Natural killer cell (primary cell): Measurements from ENCODE around the gene BIRC7. TPM values are rescaled to one million over a fixed set of nuclear protein-coding genes. Genes with fewer than 3 reads are reported as not detected.

Experiments used
- ATAC-seq, 3 donors: fragments of 150-1000 bp in 2 of 3; fragments of 200-7000 bp in 1 of 3; cut with Tn5 transposase; 1 replicate in 1 of 3; 2 replicates in 2 of 3; pipeline ENCODE4 v1.10.0; 2021; ENCODE audit warnings: mild to moderate bottlenecking in 2 of 3, moderate library complexity in 2 of 3
- DNase-seq, 2 donors: peaks; one replicate each; pipeline versions ENCODE4 v3.0.0 to v3.0.0-alpha.2; 2013 to 2021; ENCODE audit warnings: mixed read lengths in 1 of 2
- H3K27ac ChIP-seq: one replicate; pipeline ENCODE4 v1.5.1; 2013; ENCODE audit warnings: mild to moderate bottlenecking, low read length
- H3K27me3 ChIP-seq: one replicate; pipeline ENCODE4 v1.6.1; 2013; ENCODE audit warnings: low read length; ENCODE audit not compliant: control insufficient read depth, insufficient read depth
- H3K36me3 ChIP-seq: one replicate; pipeline ENCODE4 v1.6.1; 2013; ENCODE audit warnings: low read length; ENCODE audit not compliant: control insufficient read depth, insufficient read depth
- H3K4me1 ChIP-seq: one replicate; pipeline ENCODE4 v1.6.1; 2013; ENCODE audit warnings: low read length; ENCODE audit not compliant: control insufficient read depth, insufficient read depth
- H3K4me3 ChIP-seq: one replicate; pipeline ENCODE4 v1.5.1; 2013; ENCODE audit warnings: low read length
- H3K9me3 ChIP-seq: one replicate; pipeline ENCODE4 v1.6.1; 2013; ENCODE audit warnings: low read length; ENCODE audit not compliant: control insufficient read depth, insufficient read depth
- H3K27ac Mint-ChIP-seq, 2 donors: one replicate each; pipeline ENCODE4 v1.8.0; 2022; ENCODE audit warnings: mild to moderate bottlenecking in 2 of 2, mixed read lengths in 2 of 2, moderate library complexity in 1 of 2
- H3K27me3 Mint-ChIP-seq, 2 donors: one replicate each; pipeline ENCODE4 v1.8.0; 2022; ENCODE audit warnings: low read depth in 2 of 2, mixed read lengths in 2 of 2
- H3K36me3 Mint-ChIP-seq: one replicate; pipeline ENCODE4 v1.8.0; 2022; ENCODE audit warnings: mixed read lengths
- H3K4me1 Mint-ChIP-seq, 2 donors: one replicate each; pipeline ENCODE4 v1.8.0; 2022; ENCODE audit warnings: mixed read lengths in 2 of 2
- H3K4me3 Mint-ChIP-seq: one replicate; pipeline ENCODE4 v1.8.0; 2022; ENCODE audit warnings: mild to moderate bottlenecking, moderate library complexity, mixed read lengths
- H3K9me3 Mint-ChIP-seq, 2 donors: one replicate each; pipeline ENCODE4 v1.8.0; 2022; ENCODE audit warnings: mixed read lengths in 2 of 2
- WGBS: methylation state at CpG from one replicate; pipeline ENCODE4 v1.1.7; 2013; ENCODE audit warnings: missing lambda C conversion rate; ENCODE audit not compliant: insufficient coverage; 5-methylcytosine and 5-hydroxymethylcytosine counted together
- intact Hi-C: fragments of 100-400 bp; cut with micrococcal nuclease; formaldehyde crosslinking; loops from one replicate; pipeline ENCODE4 v1.14.2; 2022
- total RNA-seq, 4 donors: library from RNA; stranded (reverse); fragments of 120-200 nt in 1 of 4; gene quantifications; one replicate each; pipeline versions ENCODE4 v1.2.3 to v1.2.4, GENCODE V29; 2013 to 2022
- TF ChIP-seq, protein P1 (sequence below): fragments of 200-600 bp; IDR thresholded peaks from one replicate; pipeline ENCODE4 v1.8.0; 2022; ENCODE audit warnings: antibody characterized with exemption

BIRC7 gene
- total RNA-seq, 3 donors from 2014 or later (not counting 1 experiment from before 2014, with no cell fraction given): not detected

DNA sequence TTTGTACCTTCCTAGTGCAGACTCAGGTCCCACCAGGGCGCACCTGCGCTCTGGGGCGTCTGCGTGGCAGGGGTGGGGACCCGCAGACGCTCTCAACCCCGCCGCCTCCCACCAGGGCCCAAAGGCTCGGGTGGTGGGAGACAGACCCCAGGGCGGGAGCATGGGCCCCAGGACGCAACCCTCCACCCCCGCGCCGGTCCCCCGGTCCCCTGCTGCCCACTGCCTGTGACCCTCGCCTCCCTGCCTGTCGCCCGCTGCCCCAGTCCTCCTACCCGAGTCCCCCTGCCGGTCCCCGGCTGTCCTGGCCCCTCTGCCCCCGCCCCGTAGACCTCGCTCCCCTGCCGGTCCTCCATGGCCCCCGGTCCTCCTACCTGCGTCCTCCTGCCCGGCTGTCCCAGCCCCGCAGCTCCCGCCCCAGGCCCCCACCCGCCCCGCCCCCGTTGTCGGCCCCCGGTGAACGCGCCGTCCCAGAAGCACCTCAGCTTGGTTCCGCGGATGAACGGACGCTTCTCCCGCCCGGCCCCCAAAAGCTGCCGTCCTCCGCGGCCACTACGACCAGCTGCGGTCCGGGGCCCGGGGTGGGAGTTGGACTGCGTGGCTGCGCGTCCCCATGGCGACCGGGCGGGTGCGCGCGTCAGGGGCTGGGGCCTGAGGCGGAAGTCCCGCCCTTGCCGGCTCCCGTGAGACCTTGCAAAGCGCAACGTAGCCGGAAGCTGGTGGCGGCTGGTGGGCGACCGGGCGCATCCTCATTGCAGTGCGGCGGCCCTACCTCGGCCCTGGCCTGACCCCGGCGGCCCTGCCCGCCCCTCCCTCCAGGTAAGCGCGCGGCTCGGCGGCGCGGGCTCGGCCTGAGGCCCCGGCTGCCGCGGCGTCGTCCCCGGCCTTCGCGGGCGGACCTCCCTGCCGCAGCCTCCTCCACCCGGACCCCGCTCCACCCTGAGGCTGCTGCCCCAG, 36.7 kb downstream of the BIRC7 start, which contains the start of gene ARFGAP1:
ARFGAP1 (plus strand) TSS at position 709 of the 954 bp plus-strand sequence. CDS start 2,768 bp downstream, outside the sequence.
- peak within 1 kb of the TSS; percentile 93 for H3K4me3 Mint-ChIP-seq
- H3K27me3 ChIP-seq: no peaks in the 10 kb centered on the region
- peaks cover 13% of the 10 kb centered on the region for H3K36me3 ChIP-seq
- peak; percentile 95 to 99 (median 97) for ATAC-seq
- peak; percentile 87 to 94 for DNase-seq
- TF ChIP-seq, protein P1, sequence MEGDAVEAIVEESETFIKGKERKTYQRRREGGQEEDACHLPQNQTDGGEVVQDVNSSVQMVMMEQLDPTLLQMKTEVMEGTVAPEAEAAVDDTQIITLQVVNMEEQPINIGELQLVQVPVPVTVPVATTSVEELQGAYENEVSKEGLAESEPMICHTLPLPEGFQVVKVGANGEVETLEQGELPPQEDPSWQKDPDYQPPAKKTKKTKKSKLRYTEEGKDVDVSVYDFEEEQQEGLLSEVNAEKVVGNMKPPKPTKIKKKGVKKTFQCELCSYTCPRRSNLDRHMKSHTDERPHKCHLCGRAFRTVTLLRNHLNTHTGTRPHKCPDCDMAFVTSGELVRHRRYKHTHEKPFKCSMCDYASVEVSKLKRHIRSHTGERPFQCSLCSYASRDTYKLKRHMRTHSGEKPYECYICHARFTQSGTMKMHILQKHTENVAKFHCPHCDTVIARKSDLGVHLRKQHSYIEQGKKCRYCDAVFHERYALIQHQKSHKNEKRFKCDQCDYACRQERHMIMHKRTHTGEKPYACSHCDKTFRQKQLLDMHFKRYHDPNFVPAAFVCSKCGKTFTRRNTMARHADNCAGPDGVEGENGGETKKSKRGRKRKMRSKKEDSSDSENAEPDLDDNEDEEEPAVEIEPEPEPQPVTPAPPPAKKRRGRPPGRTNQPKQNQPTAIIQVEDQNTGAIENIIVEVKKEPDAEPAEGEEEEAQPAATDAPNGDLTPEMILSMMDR: no peak
- peak within 1 kb of the TSS; percentile 67 for H3K4me3 ChIP-seq
- H3K4me1 Mint-ChIP-seq: peaks cover 36 to 38% of the 10 kb centered on the region in 2 donors
- intact Hi-C loops: loop anchor here (2.0 kb wide), 1 partner anchor 56 kb away; the partner anchor contains the start of gene YTHDF1
- no peaks in the 10 kb centered on the region for H3K9me3 ChIP-seq
- H3K36me3 Mint-ChIP-seq: no peaks in the 10 kb centered on the region
- peaks cover 21% of the 10 kb centered on the region for H3K4me1 ChIP-seq
- no peak within 1 kb of the TSS for H3K27ac ChIP-seq
- peak within 1 kb of the TSS; percentile 78 to 88 for H3K27ac Mint-ChIP-seq
- under 1% methylated on average over 97 of the region's 97 CpGs for WGBS
- no peaks in the 10 kb centered on the region for H3K9me3 Mint-ChIP-seq
- peaks cover 0 to 7% of the 10 kb centered on the region in 2 donors for H3K27me3 Mint-ChIP-seq

DNA sequence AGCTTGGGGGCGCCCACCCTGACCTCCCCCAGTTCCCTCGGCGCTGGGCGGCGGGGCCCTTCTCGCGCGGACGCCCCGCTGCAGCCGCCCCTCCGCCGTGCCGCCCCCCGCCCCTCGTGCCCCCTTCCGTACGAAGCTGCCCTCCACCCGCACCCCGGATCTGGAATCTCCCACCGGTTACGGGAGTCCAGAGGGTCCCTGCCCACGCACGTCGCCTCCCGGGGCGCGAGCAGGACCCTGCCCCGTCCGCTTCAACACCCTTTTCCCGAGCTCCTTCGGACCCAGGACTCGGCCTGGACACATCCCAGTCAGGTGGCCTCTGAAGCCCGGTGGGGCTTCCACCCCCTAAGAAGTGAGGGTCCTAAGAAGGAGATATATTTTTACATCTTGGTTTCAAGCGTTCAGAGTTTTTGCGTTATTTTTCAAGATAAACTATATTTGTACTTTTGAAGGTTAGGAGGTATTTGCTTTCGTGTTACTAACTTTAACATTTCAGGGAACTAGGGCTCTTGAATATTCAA, 37.4 kb downstream of the BIRC7 start:
- H3K4me1 ChIP-seq: peaks cover 21% of the 10 kb centered on the region
- Mint-ChIP-seq H3K4me1 (peaks cover 36 to 38% of the 10 kb centered on the region in 2 donors), H3K36me3 (no peaks in the 10 kb centered on the region), H3K4me3 (peak overlapping the region; percentile 93), H3K27me3 (peaks cover 0 to 2% of the 10 kb centered on the region in 2 donors), H3K9me3 (no peaks in the 10 kb centered on the region), H3K27ac (peak overlapping the region; percentile 78 to 88)
- under 1% methylated on average over 35 of the region's 37 CpGs for WGBS
- H3K27ac ChIP-seq: no peak overlapping the region
- DNase-seq (no peak), ATAC-seq (peak in 1 of 3 donors; percentile 1)
- peak overlapping the region; percentile 67 for H3K4me3 ChIP-seq
- peaks cover 20% of the 10 kb centered on the region for H3K36me3 ChIP-seq
- intact Hi-C loops: loop anchor here (2.0 kb wide), 1 partner anchor 56 kb away; the partner anchor contains the start of gene YTHDF1
- no peaks in the 10 kb centered on the region for H3K9me3 ChIP-seq
- TF ChIP-seq, protein P1: no peak
- no peaks in the 10 kb centered on the region for H3K27me3 ChIP-seq

DNA sequence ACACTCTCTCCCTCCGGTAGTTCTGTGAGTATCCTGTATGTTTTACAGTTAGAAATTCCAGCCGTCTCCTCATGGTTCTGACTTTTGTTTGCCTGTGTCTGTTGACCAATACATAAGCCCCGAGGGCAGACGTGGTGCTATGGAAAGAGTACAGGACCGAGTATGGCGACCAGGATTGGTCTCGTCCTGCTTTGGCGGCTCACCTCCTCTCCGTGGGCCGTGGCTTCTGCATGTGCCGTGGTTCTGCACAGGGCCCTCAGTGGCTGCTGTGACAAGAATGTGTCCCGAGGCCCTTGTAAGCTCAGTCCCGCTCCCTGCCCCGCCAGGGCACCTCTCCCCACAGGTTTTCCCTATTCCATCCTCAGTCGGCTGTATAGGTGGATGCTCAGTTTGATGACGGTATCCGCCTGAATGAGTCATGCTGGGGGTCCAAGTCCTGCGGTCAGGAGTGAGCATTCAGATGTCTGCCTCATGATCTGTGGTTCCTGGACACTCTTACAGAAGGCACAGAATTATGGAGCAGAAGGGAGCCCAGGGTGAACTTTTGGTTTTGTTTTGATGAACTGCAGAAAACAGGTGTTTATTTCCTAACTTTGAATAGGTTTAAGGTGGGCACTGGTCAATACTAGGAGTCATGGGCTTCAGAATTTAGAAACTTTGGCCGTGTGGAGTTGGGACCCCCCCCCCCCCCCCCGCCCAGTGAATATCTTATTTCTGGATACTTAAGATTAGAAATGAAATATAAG, 38.1 kb downstream of the BIRC7 start:
- no peak for DNase-seq
- Histone ChIP-seq H3K27me3 (no peaks in the 10 kb centered on the region), H3K4me1 (peaks cover 21% of the 10 kb centered on the region), H3K36me3 (peaks cover 26% of the 10 kb centered on the region), H3K4me3 (no peak overlapping the region), H3K9me3 (no peaks in the 10 kb centered on the region), H3K27ac (no peak overlapping the region)
- ATAC-seq: no peak
- TF ChIP-seq, protein P1: no peak
- intact Hi-C loops: loop anchor here (2.0 kb wide), 1 partner anchor 57 kb away; the partner anchor contains the start of gene YTHDF1
- WGBS: 56% methylated on average over 18 of the region's 20 CpGs
- H3K4me3 Mint-ChIP-seq: peak overlapping the region; percentile 93
- H3K27me3 Mint-ChIP-seq: no peaks in the 10 kb centered on the region
- no peaks in the 10 kb centered on the region for H3K9me3 Mint-ChIP-seq
- peak overlapping the region; percentile 78 to 88 for H3K27ac Mint-ChIP-seq
- peaks cover 36 to 38% of the 10 kb centered on the region in 2 donors for H3K4me1 Mint-ChIP-seq
- no peaks in the 10 kb centered on the region for H3K36me3 Mint-ChIP-seq
